ENCODE results near the gene WFS1. TPM values are rescaled to one million over a fixed set of nuclear protein-coding genes. Genes with fewer than 3 reads are reported as not detected.

Gene WFS1
- 11.0 to 16.0 TPM (median 15.4 TPM) in 5 replicates for total RNA-seq (2022; extraction: Qiagen RNA extraction)

GRCh38 chr4:6269616-6270511 is at the start of gene WFS1:
Gene WFS1, plus strand, starts transcription at chr4:6269850. Its CDS starts 7,606 bp downstream, at chr4:6277456.

Other genes starting within 250 kb of the WFS1 start
- gene JAKMIP1, start 69.3 kb upstream of the WFS1 start, total RNA-seq (2022; extraction: Qiagen RNA extraction), result 0.13 TPM in 1 of 5 replicates, not detected in the others
- gene PPP2R2C, start 202.8 kb downstream of the WFS1 start, total RNA-seq (2022; extraction: Qiagen RNA extraction), result 32.1 to 41.3 TPM (median 38.7 TPM) in 5 replicates

All from A549 treated with CORT108297 at 1 μM for 4 hours (cell line).